Prostate gland (tissue), 2 donors: ENCODE results near the gene VSIG2.

Experiments used
- CTCF ChIP-seq, 4 experiments: fragments of 200-600 bp in 2 of 4; fragments of 450-650 bp in 2 of 4; sonication (generic) in 2 of 4; IDR thresholded peaks; 1 replicate in 3 of 4; 2 replicates in 1 of 4; pipeline ENCODE4 v1.5.1; 2016 to 2019; ENCODE audit warnings: antibody characterized with exemption in 4 of 4, mild to moderate bottlenecking in 2 of 4, moderate library complexity in 2 of 4
- POLR2A ChIP-seq: fragments of 450-650 bp; IDR thresholded peaks from one replicate; pipeline ENCODE4 v1.6.1; 2016; ENCODE audit warnings: antibody characterized with exemption, mild to moderate bottlenecking
- POLR2AphosphoS5 ChIP-seq: sonication (generic); formaldehyde crosslinking; IDR thresholded peaks from one replicate; pipeline ENCODE4 v1.6.1; 2017; ENCODE audit warnings: antibody characterized with exemption

- no peak for TF ChIP-seq CTCF (IDR thresholded peaks at IDR 0.05)
- no peak for TF ChIP-seq POLR2A
- no peak for TF ChIP-seq POLR2AphosphoS5
Measured at GRCh38 chr11:124756033-124756752, 4.1 kb upstream of the VSIG2 start.
